GM12878 (cell line): Measurements from ENCODE around the gene SIK3. TPM values are rescaled to one million over a fixed set of nuclear protein-coding genes. Genes with fewer than 3 reads are reported as not detected.

ENCODE experiments used
- TBL1XR1 ChIP-seq: IDR thresholded peaks from 2 replicates; pipeline ENCODE4 v1.6.1; 2012; ENCODE audit warnings: low read depth, low read length, improper control_type of control experiment
- ZNF207 ChIP-seq: fragments of 450-650 bp; IDR thresholded peaks from 2 replicates; pipeline ENCODE4 v1.6.1; 2014; ENCODE audit warnings: antibody characterized with exemption, mild to moderate bottlenecking, borderline replicate concordance
- polyA plus RNA-seq, 11 experiments: library from polyadenylated mRNA; depleted of rRNA in 4 of 11; unstranded in 6 of 11; stranded (reverse) in 5 of 11; fragments of >200 nt; fragmentation: Nextera tagmentation in 4 of 11; fragmentation: Illumina TruSeq in 1 of 11; extraction: Ambion mirVana in 4 of 11; extraction: Trizol in 1 of 11; gene quantifications; 1 replicate in 1 of 11; 2 replicates in 10 of 11; pipeline versions ENCODE4 v1.2.1 to v1.2.3, GENCODE V29; 2011 to 2016; ENCODE audit warnings: inconsistent platforms in 2 of 11, missing spikeins in 2 of 11, low read depth in 1 of 11
- total RNA-seq, 4 experiments: library from RNA; depleted of rRNA in 3 of 4; stranded (reverse); fragments of >200 nt in 3 of 4; fragmentation: Illumina TruSeq in 1 of 4; extraction: Trizol in 1 of 4; gene quantifications; 2 replicates each; pipeline versions ENCODE4 v1.2.1 to v1.2.3, GENCODE V29; 2013 to 2021
- TF ChIP-seq, protein P1 (sequence below): IDR thresholded peaks from 2 replicates; pipeline ENCODE4 v1.6.1; 2012; ENCODE audit warnings: improper control_type of control experiment, low read depth, low read length; ENCODE audit not compliant: insufficient replicate concordance
- TF ChIP-seq, protein P2 (sequence below): IDR thresholded peaks from 2 replicates; pipeline ENCODE4 v1.6.1; 2011; ENCODE audit warnings: borderline replicate concordance, low read depth, mild to moderate bottlenecking, moderate library complexity, mixed read lengths, low read length; ENCODE audit not compliant: insufficient read depth; ENCODE audit errors: extremely low read length

The SIK3 gene
- total and polyA plus RNA-seq, 10 of the 15 experiments (the other 5 are each of a cell fraction or from before 2014, with no cell fraction given) = 2.5 to 31.9 (median 11.1) TPM

DNA sequence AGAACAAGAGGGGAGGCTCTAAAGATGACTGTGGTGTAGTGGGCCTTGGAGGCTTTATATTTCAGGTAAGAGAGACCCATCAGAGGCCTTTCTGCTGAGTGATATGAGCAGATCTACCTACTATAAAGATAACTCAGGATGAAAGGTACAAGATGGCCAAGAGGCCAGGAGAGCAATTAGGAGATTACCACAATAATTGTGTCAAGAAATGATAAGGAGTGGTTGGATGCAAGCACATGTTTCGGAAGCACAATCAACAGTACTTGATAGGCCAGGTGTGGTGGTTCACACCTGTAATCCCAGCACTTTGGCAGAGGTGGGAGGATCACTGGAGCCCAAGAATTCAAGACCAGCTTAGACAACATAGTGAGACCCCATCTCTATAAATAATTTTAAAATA, 43.8 kb downstream of the SIK3 start (continued):
- TF ChIP-seq, protein P1, sequence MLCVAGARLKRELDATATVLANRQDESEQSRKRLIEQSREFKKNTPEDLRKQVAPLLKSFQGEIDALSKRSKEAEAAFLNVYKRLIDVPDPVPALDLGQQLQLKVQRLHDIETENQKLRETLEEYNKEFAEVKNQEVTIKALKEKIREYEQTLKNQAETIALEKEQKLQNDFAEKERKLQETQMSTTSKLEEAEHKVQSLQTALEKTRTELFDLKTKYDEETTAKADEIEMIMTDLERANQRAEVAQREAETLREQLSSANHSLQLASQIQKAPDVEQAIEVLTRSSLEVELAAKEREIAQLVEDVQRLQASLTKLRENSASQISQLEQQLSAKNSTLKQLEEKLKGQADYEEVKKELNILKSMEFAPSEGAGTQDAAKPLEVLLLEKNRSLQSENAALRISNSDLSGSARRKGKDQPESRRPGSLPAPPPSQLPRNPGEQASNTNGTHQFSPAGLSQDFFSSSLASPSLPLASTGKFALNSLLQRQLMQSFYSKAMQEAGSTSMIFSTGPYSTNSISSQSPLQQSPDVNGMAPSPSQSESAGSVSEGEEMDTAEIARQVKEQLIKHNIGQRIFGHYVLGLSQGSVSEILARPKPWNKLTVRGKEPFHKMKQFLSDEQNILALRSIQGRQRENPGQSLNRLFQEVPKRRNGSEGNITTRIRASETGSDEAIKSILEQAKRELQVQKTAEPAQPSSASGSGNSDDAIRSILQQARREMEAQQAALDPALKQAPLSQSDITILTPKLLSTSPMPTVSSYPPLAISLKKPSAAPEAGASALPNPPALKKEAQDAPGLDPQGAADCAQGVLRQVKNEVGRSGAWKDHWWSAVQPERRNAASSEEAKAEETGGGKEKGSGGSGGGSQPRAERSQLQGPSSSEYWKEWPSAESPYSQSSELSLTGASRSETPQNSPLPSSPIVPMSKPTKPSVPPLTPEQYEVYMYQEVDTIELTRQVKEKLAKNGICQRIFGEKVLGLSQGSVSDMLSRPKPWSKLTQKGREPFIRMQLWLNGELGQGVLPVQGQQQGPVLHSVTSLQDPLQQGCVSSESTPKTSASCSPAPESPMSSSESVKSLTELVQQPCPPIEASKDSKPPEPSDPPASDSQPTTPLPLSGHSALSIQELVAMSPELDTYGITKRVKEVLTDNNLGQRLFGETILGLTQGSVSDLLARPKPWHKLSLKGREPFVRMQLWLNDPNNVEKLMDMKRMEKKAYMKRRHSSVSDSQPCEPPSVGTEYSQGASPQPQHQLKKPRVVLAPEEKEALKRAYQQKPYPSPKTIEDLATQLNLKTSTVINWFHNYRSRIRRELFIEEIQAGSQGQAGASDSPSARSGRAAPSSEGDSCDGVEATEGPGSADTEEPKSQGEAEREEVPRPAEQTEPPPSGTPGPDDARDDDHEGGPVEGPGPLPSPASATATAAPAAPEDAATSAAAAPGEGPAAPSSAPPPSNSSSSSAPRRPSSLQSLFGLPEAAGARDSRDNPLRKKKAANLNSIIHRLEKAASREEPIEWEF = no peak
- TF ChIP-seq ZNF207 (no peak), TBL1XR1 (no peak)
- TF ChIP-seq, protein P2, sequence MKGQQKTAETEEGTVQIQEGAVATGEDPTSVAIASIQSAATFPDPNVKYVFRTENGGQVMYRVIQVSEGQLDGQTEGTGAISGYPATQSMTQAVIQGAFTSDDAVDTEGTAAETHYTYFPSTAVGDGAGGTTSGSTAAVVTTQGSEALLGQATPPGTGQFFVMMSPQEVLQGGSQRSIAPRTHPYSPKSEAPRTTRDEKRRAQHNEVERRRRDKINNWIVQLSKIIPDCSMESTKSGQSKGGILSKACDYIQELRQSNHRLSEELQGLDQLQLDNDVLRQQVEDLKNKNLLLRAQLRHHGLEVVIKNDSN = no peak
